GM10248 (cell line): Measurements from ENCODE around the gene PTPRF.

Source experiments
- CTCF ChIA-PET: fragments of 300-600 bp; sonication (Branson Sonifier 250); formaldehyde crosslinking; extraction: SDS; loops from one replicate; lab custom pipeline; 2021; ENCODE audit warnings: antibody characterized with exemption; lab: Yijun Ruan, JAX
- POLR2A ChIA-PET: fragments of 350-650 bp; sonication (Branson Sonifier 250); formaldehyde crosslinking; extraction: SDS; loops from one replicate; lab custom pipeline; 2020; ENCODE audit warnings: antibody characterized with exemption; lab: Yijun Ruan, JAX
- DNase-seq: peaks from one replicate; pipeline ENCODE4 v3.0.0; 2012; ENCODE audit errors: extremely low spot score
- TF ChIP-seq, protein P1 (sequence below): IDR thresholded peaks from 2 replicates; pipeline ENCODE4 v1.5.1; 2012; ENCODE audit warnings: mild to moderate bottlenecking, low read depth; ENCODE audit errors: extremely low read depth, missing control alignments, control extremely low read depth

Gene PTPRF

DNA sequence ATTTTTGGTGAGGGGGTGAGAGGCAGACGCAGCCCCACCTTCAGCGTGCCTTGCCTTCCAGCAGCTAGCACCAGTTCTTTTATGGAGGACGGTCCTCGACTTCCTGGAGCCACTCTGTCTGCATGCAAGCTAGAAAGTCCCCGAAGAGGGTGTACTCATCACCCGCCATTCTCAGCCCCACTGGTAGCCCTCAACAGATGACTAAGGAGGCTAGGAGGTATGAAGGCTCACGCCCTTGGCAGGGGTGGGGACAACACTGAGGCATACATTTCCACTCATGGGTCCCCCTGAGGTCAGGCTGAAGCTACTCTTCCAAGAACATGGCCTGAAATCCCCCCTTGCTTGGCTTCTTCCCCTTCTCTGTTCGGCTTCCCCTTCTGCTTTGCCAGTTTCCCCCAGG lies 8.9 kb upstream of the PTPRF start:
- ChIA-PET POLR2A (no interaction called here), CTCF (interaction anchor here (1.4 to 3.6 kb wide), 3 partner anchors 12 to 515 kb away, joined by 3 to 20 read pairs (median 7); partner anchors contain the start of gene ARTN)
- TF ChIP-seq, protein P1, sequence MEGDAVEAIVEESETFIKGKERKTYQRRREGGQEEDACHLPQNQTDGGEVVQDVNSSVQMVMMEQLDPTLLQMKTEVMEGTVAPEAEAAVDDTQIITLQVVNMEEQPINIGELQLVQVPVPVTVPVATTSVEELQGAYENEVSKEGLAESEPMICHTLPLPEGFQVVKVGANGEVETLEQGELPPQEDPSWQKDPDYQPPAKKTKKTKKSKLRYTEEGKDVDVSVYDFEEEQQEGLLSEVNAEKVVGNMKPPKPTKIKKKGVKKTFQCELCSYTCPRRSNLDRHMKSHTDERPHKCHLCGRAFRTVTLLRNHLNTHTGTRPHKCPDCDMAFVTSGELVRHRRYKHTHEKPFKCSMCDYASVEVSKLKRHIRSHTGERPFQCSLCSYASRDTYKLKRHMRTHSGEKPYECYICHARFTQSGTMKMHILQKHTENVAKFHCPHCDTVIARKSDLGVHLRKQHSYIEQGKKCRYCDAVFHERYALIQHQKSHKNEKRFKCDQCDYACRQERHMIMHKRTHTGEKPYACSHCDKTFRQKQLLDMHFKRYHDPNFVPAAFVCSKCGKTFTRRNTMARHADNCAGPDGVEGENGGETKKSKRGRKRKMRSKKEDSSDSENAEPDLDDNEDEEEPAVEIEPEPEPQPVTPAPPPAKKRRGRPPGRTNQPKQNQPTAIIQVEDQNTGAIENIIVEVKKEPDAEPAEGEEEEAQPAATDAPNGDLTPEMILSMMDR, result no peak
- no peak for DNase-seq

DNA sequence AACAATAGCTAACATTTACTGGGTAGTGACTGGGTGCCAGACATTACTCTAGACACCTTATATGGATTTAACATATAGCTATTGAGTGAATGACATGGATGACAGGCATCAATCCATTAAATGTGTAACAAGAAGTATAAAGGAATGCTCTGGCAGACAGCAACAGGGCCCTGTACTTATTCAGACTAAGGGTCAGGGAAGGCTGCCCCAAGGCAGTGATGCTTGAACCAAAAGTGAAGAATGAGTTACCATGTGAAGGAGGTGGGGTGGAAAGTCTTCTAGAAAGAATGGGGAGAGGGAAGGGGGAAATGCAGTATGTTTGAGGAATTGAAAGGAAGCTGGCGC lies 8.3 kb upstream of the PTPRF start:
- ChIA-PET CTCF (interaction anchor here (2.4 to 3.6 kb wide), 2 partner anchors 11 to 412 kb away, joined by 7 to 20 read pairs; partner anchors contain the start of gene ARTN), POLR2A (no interaction called here)
- no peak for DNase-seq
- TF ChIP-seq, protein P1, result no peak

DNA sequence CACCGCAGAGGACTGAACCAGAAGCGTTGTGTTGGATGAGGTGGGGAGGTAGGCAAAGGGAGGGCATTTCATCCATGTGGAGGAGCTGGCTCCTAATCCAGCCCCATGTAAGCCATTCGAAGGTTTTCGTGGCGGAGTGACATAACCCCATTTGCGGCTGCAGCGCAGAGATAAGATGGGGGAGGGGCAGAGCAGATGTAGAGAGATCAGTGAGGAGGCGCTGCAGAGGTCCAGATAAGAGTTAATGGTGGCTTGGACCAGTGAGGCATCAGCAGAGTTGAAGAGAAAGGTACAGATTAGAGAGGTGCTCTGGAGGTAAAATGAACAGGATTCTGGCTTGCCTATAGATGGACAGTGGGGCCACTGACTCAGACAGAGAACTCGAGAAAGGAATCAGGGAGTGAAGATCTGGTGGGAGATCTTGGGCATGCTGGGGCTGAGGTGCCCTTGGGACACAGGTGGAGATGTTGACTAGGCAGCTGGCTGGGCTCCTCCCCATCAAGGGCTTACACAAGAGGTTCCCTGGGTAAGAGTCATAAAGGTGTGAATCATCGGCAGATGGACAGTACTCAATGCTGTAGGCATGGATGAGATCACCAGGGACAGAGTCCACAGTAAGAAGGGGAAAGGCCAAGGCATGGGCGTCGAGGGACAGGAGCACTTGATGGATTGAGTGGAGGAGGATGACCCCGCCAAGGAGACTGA lies 7.8 kb upstream of the PTPRF start:
- TF ChIP-seq, protein P1, result no peak
- ChIA-PET POLR2A (no interaction called here), CTCF (interaction anchor here (3.6 kb wide), 1 partner anchor 411 kb away, joined by 20 read pairs; the partner anchor contains the start of gene ARTN)
- DNase-seq, result no peak

DNA sequence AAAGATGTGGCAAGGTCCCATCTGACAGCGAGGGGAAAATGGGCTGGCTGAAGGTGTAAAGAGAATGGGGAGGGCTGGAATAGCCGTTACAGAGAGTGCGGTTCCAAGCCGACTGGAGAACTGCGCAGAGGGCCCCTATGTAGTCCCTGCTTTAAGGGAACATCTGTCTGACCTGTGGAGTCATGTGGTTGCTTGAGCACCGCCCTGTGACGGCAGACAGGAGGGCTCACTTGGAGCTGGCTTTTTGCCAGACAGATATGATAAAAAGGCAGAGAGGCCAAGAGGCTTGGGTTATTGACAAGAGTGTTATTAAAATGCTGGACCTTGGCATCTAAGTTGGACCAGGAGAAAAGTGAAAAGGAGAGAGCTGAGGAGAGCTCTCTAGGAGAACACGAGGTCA lies 5.9 kb upstream of the PTPRF start:
- CTCF ChIA-PET, result interaction anchor here (0.7 to 4.1 kb wide), 5 partner anchors 12 to 511 kb away, joined by 3 to 29 read pairs (median 3); partner anchors contain the start of gene ARTN
- no peak for DNase-seq

DNA sequence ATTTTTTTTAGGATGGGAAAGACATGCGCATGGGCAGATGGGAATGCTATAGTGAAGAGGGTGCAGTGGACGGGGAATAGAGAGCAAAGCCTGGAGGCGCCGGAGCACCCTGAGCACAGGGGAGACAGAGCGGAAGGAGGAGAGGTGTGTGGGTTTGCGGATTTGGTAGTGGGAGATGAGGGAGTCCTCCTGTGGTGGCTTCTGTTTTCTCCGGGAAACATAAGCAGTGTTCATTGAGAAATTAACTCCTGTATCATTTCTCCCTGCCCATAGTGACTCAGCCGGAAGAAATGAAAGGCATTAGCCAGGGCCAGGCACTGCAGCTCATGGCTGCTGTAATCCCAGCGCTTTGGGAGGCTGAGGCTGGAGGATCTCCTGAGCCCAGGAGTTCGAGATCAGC lies 4.7 kb upstream of the PTPRF start:
- ChIA-PET CTCF (interaction anchor here (1.0 to 4.1 kb wide), 4 partner anchors 11 to 522 kb away, joined by 3 to 29 read pairs (median 7); partner anchors contain the start of gene ARTN), POLR2A (no interaction called here)
- TF ChIP-seq, protein P1, result no peak
- DNase-seq, result no peak

More for the DNA sequence above, 5.9 kb upstream of the PTPRF start:
- POLR2A ChIA-PET, result no interaction called here
- TF ChIP-seq, protein P1, result no peak

DNA sequence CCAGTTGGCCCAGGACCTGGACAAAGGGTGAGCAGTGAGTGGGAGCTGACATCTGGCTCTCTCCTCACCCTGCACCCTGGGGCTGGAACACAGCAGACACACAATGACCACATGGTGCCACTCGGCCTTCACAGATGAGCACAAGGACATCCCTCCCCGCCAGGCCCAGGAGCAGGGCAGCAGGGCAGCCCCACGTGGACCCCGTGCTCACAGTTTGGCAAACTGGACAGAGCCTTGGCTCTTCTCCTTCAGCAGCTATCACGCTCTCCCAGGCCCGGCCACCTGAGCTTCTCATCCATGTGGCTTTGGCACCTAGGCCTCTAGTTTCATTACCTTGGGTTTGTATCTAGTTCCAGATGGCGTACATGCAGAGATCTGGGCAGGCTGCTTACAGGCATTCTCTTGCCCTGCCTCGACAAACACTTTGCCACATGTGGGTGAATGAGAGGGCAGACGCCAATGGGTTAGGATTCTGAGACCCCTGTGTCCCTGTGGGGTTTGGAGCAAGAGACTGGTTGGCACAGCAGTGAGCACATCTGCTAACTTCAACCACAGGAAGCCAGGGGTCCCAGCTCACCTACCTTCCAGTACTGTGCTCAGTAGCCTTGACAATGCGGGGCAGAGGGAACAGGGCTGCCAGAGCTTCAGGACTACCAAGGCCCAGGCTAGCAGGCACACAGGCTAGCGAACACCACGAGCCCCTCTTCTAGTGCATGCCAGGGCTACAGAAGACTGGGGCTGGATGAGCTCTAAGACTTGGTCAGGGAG lies 3.4 kb upstream of the PTPRF start:
- TF ChIP-seq, protein P1, result no peak
- CTCF ChIA-PET, result interaction anchor here (0.7 to 4.1 kb wide), 8 partner anchors 13 to 521 kb away, joined by 3 to 29 read pairs (median 4); partner anchors contain the start of gene ARTN
- POLR2A ChIA-PET, result interaction anchor here (0.6 kb wide), 1 partner anchor 124 kb away, joined by 3 read pairs; no protein-coding TSS in a partner anchor
- no peak for DNase-seq
